DMS153 treated with DMSO at 0.1 percent for 48 hours (cell line): ENCODE data around the gene TFAP2E.
"Not testable (repeated sequence)": the region's sequence is repeated elsewhere in the genome, so short reads cannot be mapped to it uniquely, and the experiment has no call there.

ENCODE experiments used
- DNase-seq: peaks from one replicate; lab custom pipeline; 2025; ENCODE audit not compliant: unreplicated experiment; lab: John Stamatoyannopoulos, UW

TFAP2E gene

DNA sequence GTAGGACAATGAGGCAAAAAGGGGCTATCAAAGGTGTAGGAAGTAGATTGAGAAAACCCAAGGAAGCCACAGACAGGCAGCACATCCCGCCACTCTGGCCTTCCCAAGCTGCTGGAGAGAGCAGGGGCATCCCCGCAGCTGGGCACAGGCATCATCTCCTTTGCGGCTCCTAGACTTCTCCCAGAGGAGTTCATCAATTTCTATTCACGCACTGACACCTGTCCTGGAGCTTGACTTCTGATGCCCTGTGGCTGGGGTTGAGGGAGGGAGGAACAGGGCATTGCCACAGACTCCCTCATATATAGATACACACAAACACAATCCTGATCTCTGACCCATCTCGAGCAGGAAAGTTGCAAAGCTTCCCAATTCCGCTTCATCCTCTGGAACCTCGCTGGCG, 1.9 kb upstream of the TFAP2E start:
- DNase-seq = no peak

DNA sequence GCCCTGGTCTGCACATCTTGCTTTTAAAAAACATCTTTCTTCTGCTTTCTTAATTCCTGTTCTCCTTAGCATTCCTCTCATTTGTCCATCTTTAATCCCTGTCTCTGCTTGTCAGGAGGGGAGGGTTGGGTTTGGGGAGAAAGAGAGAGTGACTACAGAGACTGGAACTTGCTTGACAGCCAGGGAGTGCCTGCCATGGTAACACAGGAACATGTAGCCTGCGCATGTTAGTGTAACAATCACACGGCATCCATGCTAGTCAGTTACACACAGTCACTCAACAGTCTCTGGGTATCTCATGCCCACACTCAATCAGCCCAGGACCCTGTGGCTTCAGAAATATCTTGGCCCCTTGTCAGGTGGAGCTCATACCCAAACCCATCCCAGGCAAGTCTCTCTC, 818 bp upstream of the TFAP2E start:
- DNase-seq = no peak

DNA sequence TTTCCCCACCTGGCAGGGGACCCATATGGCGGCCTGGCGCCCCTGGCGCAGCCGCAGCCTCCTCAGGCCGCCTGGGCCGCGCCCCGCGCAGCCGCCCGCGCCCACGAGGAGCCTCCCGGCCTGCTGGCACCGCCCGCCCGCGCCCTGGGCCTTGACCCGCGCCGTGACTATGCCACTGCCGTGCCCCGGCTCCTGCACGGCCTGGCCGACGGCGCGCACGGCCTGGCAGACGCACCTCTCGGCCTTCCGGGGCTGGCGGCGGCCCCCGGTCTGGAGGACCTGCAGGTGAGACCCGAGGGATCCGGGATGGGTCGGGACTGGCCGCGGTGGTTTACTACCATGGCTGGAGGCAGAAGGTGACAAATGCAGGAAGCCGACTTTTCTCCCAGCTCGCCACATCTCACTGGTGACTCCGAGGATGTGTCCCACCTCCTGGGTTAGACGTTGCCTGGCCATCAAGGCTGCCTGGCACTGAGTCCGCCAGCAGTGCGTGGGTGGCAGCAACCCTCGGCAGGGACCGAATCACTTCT, 1.1 kb downstream of the TFAP2E start:
- no peak for DNase-seq

DNA sequence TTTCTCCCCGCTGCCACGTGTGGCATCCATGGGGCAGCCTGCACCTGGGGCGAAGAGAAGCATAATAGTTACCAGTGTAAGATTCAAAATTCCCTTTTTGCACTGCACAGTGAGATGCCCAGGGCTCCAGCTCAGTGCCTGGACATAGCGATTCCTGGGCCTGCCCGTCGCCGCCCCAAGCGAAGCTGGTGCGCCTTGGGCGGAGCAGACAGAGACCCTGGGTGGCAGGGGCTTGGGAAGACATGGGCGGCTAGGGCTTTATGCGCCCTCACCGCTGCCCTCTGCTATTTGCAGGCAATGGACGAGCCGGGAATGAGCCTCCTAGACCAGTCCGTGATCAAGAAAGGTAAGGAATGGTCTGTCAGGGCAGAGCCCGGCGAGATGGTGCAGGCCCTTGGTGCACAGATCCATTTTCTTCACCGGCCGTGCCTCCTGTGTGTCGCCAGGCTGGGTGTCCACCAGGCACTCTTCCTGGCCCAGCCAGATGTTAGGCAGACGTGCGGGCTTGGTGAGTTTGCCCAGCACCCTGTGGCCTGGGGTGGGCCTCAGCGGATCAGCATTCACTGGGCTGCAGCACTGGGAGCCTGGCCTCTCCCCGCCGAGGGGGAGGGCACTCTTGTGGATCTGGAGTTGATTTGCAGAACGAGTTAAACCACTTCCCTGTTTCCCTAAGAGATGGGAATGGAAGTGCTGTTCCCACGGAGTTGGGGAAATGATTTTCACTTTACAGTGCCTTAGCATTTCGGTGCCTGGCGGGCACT, 1.7 kb downstream of the TFAP2E start:
- DNase-seq = no peak

DNA sequence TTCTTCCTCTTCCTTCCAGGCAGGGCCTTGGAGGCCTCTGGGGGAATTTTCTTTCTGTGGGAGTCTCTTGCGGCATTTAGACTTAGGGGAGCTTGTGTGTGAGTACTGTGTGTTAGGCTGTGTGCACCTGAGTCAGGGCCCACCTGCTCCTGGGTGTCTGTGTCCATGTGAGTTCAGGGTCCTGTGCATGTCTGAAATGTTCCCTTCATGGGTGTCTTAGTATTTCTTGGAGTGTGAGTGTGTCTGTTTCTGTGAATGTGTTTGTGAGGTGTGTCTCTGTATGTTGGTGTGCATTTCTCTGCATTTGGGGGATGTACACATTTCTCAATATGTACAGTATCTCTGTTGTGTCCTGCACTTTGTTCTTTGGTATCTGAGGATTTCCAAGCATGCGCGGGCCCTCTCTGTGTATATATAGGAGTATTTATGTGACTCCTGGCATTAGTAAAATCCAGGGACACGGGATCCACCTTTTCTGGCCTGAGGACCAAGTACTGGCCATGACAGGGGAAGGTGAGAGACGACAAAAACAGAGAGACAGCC, 2.4 kb downstream of the TFAP2E start:
- DNase-seq = no peak

DNA sequence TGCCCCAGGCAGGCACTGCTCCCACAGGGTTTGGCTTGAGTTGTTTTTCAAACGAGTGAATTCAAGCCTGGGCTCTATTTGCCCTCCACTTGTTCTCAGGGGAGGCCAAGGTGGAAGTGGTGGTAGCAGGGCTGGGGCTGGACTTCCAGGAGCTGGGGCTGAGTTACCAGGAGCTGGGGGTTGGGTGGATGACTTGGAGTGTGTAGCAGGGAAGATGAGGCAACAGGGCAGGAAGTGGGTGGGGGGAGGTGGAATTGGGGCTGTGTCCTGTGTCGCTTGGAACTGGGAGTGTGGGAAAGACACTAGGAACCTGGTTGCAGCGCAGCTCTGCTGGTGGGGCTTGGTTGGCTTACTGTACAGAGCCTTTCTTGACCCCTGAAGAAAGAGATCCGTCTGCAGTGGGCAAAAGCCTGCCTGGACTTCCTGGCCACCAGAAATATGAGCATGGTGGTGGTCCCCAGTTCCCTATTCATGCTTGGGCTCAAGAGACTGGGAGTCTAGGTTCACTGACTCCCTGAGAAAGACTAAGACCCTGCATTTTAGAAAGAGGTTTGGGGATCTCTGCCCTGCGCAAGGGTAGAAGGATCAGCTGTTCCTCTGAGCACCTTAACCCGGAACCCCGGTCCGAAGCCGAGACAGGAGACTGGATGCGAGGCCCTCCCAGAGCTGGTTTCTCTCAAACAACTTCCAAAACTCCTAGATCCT, 3.1 kb downstream of the TFAP2E start:
- no peak for DNase-seq

DNA sequence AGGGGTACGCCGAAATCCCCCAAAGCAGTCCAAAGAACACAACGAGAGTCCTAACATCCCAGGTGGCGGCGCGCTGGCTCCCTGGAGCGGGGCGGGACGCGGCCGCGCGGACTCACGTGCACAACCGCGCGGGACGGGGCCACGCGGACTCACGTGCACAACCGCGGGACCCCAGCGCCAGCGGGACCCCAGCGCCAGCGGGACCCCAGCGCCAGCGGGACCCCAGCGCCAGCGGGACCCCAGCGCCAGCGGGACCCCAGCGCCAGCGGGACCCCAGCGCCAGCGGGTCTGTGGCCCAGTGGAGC, 3.6 kb downstream of the TFAP2E start:
- not testable (repeated sequence) for DNase-seq

DNA sequence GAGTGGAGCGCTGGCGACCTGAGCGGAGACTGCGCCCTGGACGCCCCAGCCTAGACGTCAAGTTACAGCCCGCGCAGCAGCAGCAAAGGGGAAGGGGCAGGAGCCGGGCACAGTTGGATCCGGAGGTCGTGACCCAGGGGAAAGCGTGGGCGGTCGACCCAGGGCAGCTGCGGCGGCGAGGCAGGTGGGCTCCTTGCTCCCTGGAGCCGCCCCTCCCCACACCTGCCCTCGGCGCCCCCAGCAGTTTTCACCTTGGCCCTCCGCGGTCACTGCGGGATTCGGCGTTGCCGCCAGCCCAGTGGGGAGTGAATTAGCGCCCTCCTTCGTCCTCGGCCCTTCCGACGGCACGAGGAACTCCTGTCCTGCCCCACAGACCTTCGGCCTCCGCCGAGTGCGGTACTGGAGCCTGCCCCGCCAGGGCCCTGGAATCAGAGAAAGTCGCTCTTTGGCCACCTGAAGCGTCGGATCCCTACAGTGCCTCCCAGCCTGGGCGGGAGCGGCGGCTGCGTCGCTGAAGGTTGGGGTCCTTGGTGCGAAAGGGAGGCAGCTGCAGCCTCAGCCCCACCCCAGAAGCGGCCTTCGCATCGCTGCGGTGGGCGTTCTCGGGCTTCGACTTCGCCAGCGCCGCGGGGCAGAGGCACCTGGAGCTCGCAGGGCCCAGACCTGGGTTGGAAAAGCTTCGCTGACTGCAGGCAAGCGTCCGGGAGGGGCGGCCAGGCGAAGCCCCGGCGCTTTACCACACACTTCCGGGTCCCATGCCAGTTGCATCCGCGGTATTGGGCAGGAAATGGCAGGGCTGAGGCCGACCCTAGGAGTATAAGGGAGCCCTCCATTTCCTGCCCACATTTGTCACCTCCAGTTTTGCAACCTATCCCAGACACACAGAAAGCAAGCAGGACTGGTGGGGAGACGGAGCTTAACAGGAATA, 4.2 kb downstream of the TFAP2E start:
- DNase-seq = no peak

DNA sequence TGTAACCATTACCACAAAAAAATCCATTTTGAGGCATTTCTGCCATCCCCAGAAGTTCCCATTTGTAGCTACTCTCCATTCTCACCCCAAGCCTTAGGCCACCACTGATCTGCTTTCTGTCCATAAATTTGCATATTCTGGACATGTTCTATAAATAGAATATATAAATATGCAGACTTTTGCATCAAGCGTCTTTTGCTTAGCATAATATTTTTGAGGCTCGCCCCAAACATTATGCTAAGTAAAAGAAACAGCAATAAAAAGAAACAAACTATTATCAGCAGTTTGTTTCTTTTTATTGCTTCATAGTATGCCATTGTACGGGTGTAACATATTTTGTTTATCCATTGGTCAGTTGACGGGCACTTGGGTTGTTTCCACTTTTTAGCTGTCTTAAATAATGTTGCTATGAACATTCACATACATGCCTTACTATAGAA, 7.9 kb downstream of the TFAP2E start:
- DNase-seq = no peak

DNA sequence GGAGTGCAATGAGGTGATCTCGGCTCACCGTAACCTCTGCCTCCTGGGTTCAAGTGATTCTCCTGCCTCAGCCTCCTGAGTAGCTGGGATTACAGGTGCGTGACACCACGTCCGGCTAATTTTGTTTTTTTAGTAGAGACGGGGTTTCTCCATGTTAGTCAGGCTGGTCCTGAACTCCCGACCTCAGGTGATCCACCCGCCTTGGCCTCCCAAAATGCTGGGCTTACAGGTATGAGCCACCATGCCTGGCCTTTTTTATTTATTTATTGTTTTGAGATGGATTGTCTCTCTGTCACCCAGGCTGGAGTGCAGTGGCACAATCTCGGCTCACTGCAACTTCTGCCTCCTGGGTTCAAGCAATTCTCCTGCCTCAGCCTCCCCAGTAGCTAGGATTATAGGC, 8.5 kb downstream of the TFAP2E start:
- not testable (repeated sequence) for DNase-seq

DNA sequence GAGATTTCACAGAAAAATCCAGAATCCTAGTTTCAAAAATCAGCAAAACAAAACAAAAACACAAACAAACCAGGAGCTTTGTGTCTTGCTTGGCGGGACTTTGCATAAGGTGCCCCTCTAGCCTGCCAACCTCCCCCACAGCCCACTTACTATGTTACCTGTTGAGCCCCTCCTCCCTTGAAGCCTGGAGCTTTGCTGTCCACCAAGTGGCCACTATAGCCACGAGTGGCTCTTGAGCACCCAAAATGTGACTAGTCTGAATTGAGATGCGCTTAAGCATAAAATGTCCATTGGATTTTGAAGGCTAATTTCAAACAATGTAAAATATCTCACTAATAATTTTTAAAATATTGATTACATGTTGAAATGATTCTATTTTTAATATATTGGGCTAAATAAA, 12.2 kb downstream of the TFAP2E start:
- no peak for DNase-seq

DNA sequence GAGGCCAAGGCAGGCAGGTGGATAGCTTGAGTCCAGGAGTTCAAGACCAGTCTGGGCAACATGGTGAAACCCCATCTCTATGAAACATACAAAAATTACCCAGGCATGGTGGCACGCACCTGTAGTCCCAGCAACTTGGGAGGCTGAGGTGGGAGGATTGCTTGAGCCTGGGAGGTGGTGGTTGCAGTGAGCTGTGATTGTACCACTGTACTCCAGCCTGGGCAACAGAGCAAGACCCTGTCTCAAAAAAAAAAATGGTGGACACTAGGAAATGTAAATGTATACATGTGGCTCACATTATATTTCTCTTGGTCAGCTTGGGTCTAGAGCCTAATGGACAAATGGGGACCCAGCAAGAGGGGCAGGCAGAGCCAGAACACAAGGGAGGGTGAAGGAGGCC, 12.7 kb downstream of the TFAP2E start:
- DNase-seq = not testable (repeated sequence)

DNA sequence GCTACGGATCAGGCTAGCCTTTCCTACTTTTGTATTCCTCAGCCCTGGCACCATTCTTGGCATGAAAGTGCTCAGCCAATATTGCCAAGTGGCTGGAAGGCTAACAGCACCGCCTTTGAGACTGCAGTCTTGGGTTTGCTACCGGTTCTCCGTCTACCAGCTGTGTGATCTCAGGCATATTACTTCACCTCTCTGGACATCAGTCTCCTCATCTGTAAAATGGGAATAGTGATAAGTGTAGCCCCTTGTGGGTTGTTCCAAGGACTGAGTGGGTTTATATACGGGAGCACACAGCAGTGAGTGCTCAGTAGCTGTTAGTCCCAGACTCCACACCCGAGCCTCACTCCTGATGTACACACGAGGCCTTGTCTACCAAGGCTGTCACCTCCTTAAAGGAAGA, 13.7 kb downstream of the TFAP2E start:
- no peak for DNase-seq

DNA sequence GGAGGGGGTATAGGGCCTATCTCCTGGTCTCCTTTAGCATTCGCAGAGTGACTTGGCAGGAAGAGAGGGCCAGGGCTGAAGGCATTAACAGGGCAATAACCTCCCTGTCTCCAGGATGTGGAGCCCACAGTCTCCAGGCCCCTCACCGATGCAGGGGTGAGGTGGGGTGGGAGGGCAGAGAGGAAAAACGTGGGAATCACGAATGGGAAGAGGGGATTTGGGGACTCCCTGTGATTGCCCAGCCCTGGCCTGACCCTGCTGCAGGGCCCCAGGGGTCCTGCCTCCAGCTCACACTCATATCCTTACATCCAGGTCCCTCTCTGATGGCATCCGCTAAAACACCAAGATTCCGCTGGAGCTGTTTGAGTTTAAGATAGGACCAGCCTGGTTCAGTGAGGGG, 14.6 kb downstream of the TFAP2E start:
- DNase-seq = no peak

DNA sequence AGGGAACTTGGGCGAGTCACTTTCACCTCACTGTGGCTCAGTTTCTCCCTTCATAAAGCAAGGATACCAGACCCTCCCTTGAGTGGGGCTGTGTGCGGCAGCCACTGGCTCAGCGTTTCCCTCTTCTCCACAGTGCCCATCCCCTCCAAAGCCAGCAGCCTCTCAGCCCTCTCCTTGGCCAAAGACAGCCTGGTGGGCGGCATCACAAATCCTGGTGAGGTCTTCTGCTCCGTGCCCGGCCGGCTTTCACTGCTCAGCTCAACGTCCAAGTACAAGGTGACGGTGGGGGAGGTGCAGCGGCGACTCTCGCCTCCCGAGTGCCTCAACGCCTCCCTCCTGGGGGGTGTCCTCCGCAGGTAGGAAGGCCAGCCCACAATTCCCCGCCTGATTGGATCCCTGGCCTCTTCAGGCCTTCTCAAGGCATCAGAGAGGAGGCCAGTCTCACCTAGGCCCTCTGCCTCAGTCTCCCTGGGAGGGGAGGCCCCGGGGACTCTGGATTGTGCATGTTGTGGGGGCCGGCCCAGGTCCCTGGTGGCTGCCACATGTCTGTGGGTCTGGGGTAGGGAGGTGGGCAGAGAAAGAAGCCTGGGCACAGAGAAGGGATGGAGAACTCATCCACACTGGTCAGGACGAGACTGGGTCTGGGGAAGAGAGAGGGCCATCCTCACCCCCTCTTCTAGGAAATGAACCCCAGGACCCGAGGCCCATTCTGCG, 15.2 kb downstream of the TFAP2E start:
- DNase-seq = no peak

DNA sequence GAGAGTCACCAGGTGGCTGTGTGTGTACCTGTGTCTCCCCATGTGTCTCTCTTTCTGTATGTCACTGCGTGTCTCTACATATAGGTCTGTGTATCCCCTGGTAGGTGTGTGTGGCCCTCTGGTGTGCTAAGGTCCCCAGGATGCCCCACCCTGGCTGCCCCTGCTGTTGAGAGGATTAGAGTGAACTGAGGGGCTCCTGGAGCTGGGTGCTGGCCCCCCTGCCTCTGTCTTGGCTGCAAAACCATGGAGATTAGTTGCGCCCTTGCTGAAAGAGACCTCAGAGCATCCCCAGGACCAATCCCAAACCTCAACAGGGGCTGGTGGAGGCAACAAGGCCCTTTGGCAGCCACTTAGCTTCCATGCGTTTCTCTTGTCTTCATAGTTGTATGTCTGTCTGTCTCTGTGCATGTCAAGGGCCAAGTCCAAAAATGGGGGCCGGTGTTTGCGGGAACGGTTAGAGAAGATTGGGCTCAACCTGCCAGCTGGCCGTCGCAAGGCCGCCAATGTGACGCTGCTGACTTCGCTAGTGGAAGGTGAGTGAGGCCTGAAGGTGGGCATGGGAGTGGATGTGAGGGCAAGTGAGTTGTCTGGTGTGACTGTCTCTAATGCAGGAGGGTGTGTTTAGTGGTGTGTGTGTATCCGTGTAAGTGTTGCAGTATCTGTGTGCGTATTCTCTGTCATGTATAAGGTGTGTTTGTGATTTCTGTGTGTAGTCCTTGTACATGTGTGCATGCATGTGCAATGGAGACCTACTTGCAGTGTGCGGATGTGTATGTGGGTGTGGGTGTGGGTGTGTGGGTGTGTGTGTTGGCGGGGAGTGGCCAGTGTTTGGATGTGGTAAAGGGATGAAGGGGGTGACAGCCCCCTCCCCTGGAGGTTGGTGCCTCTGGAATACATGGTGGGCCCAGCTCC, 16.7 kb downstream of the TFAP2E start:
- DNase-seq = no peak

DNA sequence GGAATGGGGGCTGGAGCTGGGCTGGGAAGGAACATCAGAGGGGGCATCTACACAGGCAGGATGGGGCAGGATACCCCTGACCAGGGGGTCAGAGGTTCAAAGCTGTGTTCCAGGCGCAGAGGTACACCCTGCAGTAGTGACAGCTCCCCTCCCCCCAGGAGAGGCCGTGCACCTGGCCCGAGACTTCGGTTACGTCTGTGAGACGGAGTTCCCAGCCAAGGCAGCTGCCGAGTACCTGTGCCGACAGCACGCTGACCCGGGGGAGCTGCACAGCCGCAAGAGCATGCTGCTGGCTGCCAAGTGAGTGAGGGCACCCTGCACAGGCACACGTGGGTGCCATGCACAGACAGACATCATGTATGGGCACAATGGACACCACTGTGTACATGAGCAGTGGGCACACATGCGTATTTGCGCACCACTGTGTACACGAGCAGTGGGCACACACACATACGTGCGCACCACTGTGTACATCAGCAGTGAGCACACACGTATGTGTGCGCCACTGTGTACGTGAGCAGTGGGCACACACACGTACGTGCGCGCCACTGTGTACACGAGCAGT, 17.4 kb downstream of the TFAP2E start:
- no peak for DNase-seq

DNA sequence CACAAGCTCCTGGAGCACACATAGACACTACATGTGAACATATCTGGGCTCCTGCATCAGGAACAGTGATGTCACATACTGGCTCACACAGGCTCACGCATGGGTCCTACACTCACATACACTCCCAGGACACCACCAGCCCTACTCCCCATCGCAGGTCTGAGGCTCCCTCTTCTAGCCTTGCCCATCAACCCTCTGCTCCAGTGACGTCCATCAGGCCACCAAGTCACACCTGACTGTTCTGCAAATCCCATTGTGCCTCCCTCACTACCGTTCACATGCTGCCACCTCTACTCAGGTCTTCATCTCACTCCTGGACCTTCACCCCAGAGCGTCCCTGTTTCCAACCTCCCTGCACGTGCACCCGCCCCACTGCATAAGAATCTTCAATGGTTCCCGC, 18.1 kb downstream of the TFAP2E start:
- no peak for DNase-seq
